Fibroblast of lung (primary cell): ENCODE data around the gene CNIH4. TPM values are rescaled to one million over a fixed set of nuclear protein-coding genes. Genes with fewer than 3 reads are reported as not detected.

Experiments
- DNase-seq, 2 donors: peaks; one replicate each; pipeline versions ENCODE4 v3.0.0 to v3.0.0-alpha.2; 2010; ENCODE audit warnings: low read depth in 2 of 2
- H2AFZ ChIP-seq: 2 replicates; pipeline ENCODE4 v1.5.1; 2012; ENCODE audit warnings: low read length, control low read depth, inconsistent platforms
- H3K27ac ChIP-seq: 2 replicates; pipeline ENCODE4 v1.5.1; 2011; ENCODE audit warnings: low read length, control low read depth; ENCODE audit not compliant: insufficient read depth
- H3K27me3 ChIP-seq: 2 replicates; pipeline ENCODE4 v1.5.1; 2011; ENCODE audit warnings: mild to moderate bottlenecking, low read length; ENCODE audit not compliant: control insufficient read depth, insufficient read depth
- H3K36me3 ChIP-seq: 2 replicates; pipeline ENCODE4 v1.5.1; 2011; ENCODE audit warnings: low read length; ENCODE audit not compliant: control insufficient read depth, insufficient read depth
- H3K4me1 ChIP-seq: 2 replicates; pipeline ENCODE4 v1.5.1; 2011; ENCODE audit warnings: low read length; ENCODE audit not compliant: control insufficient read depth, insufficient read depth; ENCODE audit errors: extremely low read depth
- H3K4me2 ChIP-seq: 2 replicates; pipeline ENCODE4 v1.5.1; 2011; ENCODE audit warnings: low read length, control low read depth; ENCODE audit not compliant: insufficient read depth; ENCODE audit errors: extremely low read depth
- H3K4me3 ChIP-seq, 4 experiments: fragments of 200-600 bp in 1 of 4; sonication (generic) in 1 of 4; replicated peaks in 1 of 4; 2 replicates each; pipeline ENCODE4 v1.5.1; 2011 to 2016; ENCODE audit warnings: low read length in 4 of 4, low read depth in 3 of 4, mild to moderate bottlenecking in 3 of 4, control low read depth in 2 of 4, inconsistent platforms in 1 of 4, mixed read lengths in 1 of 4; ENCODE audit not compliant: insufficient read depth in 1 of 4; ENCODE audit errors: control extremely low read depth in 1 of 4
- H3K79me2 ChIP-seq: 2 replicates; pipeline ENCODE4 v1.5.1; 2012; ENCODE audit warnings: mild to moderate bottlenecking, low read length, inconsistent platforms; ENCODE audit not compliant: control insufficient read depth, insufficient read depth
- H3K9ac ChIP-seq: 2 replicates; pipeline ENCODE4 v1.5.1; 2011; ENCODE audit warnings: mild to moderate bottlenecking, low read length, control low read depth; ENCODE audit not compliant: insufficient read depth
- H3K9me3 ChIP-seq: 2 replicates; pipeline ENCODE4 v1.5.1; 2012; ENCODE audit warnings: low read depth, low read length; ENCODE audit not compliant: control insufficient read depth, insufficient read depth
- H4K20me1 ChIP-seq: 2 replicates; pipeline ENCODE4 v1.5.1; 2011; ENCODE audit warnings: low read length; ENCODE audit not compliant: control insufficient read depth, insufficient read depth; ENCODE audit errors: extremely low read depth
- CTCF ChIP-seq, 2 donors: IDR thresholded peaks in 1 of 2; conservative IDR thresholded peaks in 1 of 2; 1 replicate in 1 of 2; 2 replicates in 1 of 2; pipeline ENCODE4 v1.5.1; 2011 to 2012; ENCODE audit warnings: low read length in 2 of 2, control low read depth in 1 of 2, inconsistent platforms in 1 of 2, low read depth in 1 of 2, mild to moderate bottlenecking in 1 of 2
- EZH2 ChIP-seq: IDR thresholded peaks from 2 replicates; pipeline ENCODE4 v1.5.1; 2012; ENCODE audit warnings: low read length, control low read depth, mild to moderate bottlenecking; ENCODE audit errors: missing control alignments
- polyA plus RNA-seq, 2 donors: library from polyadenylated mRNA; depleted of rRNA in 1 of 2; stranded (reverse) in 1 of 2; unstranded in 1 of 2; fragments of >200 nt; gene quantifications; 2 replicates each; pipeline ENCODE4 v1.2.1, GENCODE V29; 2011 to 2012; ENCODE audit warnings: missing spikeins in 1 of 2
- total RNA-seq: library from RNA; depleted of rRNA; stranded (reverse); fragments of >200 nt; gene quantifications from 2 replicates; pipeline ENCODE4 v1.2.1, GENCODE V29; 2014

Gene CNIH4
- total and polyA plus RNA-seq, 2 donors (not counting 1 experiment from before 2014, with no cell fraction given) = 76.0 to 109 TPM

- Histone ChIP-seq H2AFZ (no peak overlapping the region), H3K27ac (no peak overlapping the region), H3K9ac (no peak overlapping the region), H3K79me2 (no peaks in the 10 kb centered on the region), H3K4me2 (no peak overlapping the region), H3K4me3 (no peak overlapping the region), H4K20me1 (no peaks in the 10 kb centered on the region), H3K9me3 (no peaks in the 10 kb centered on the region), H3K27me3 (no peaks in the 10 kb centered on the region), H3K36me3 (peaks cover 8% of the 10 kb centered on the region), H3K4me1 (no peaks in the 10 kb centered on the region)
- no peak for DNase-seq
- TF ChIP-seq EZH2 = no peak
- no peak for TF ChIP-seq CTCF (conservative IDR thresholded peaks at IDR 0.05 in 1 of 2, IDR thresholded peaks at IDR 0.05 in 1 of 2; ENCODE audit: low read depth in 1 of 2, low read length in 2 of 2)
Measured at GRCh38 chr1:224387302-224387912, 30.7 kb downstream of the CNIH4 start.

- Histone ChIP-seq H3K79me2 (no peaks in the 10 kb centered on the region), H3K9ac (no peak overlapping the region), H3K4me1 (no peaks in the 10 kb centered on the region), H2AFZ (no peak overlapping the region), H3K27me3 (no peaks in the 10 kb centered on the region), H4K20me1 (no peaks in the 10 kb centered on the region), H3K36me3 (peaks cover 8% of the 10 kb centered on the region), H3K9me3 (no peaks in the 10 kb centered on the region), H3K4me2 (no peak overlapping the region), H3K4me3 (no peak overlapping the region), H3K27ac (no peak overlapping the region)
- TF ChIP-seq CTCF (conservative IDR thresholded peaks at IDR 0.05 in 1 of 2, IDR thresholded peaks at IDR 0.05 in 1 of 2; ENCODE audit: low read depth in 1 of 2, low read length in 2 of 2) (no peak), EZH2 (no peak)
- no peak for DNase-seq
Measured at GRCh38 chr1:224387943-224388342, 31.3 kb downstream of the CNIH4 start.

DNA sequence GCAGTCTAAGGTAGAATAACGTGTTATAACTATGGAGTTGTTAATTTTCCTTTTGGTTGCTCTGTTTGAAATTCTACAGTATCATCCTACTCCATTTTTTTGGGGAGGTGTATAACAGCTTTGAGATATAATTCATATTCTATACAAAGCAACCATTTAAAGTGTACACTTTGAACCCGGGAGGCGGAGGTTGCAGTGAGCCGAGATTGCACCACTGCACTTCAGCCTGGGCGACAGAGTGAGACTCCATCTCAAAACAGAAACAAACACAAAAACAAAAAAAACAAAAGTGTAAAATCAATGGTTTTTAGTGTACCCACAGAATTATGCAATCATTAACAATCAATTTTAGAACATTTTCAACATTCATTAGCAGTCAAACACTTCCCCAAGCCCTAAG lies 33.8 kb downstream of the CNIH4 start:
- no peak overlapping the region for H3K4me2 ChIP-seq
- no peak overlapping the region for H2AFZ ChIP-seq
- H3K36me3 ChIP-seq = peaks cover 10% of the 10 kb centered on the region
- H3K27ac ChIP-seq = no peak overlapping the region
- TF ChIP-seq CTCF (conservative IDR thresholded peaks at IDR 0.05 in 1 of 2, IDR thresholded peaks at IDR 0.05 in 1 of 2; ENCODE audit: low read depth in 1 of 2, low read length in 2 of 2) (no peak), EZH2 (no peak)
- no peaks in the 10 kb centered on the region for H3K79me2 ChIP-seq
- no peaks in the 10 kb centered on the region for H3K27me3 ChIP-seq
- no peaks in the 10 kb centered on the region for H4K20me1 ChIP-seq
- DNase-seq = no peak
- no peak overlapping the region for H3K9ac ChIP-seq
- no peak overlapping the region for H3K4me3 ChIP-seq
- no peaks in the 10 kb centered on the region for H3K4me1 ChIP-seq
- no peaks in the 10 kb centered on the region for H3K9me3 ChIP-seq
